NCI-H2171 treated with DMSO at 0.1 percent for 48 hours (cell line): Measurements from ENCODE around the gene GLRX2.

Experiments used
- DNase-seq: peaks from one replicate; lab custom pipeline; 2025; lab: John Stamatoyannopoulos, UW

Gene GLRX2

GRCh38 chr1:193111641-193112090 lies 6.5 kb upstream of the GLRX2 start:
- no peak for DNase-seq

GRCh38 chr1:193110864-193111263 lies 5.7 kb upstream of the GLRX2 start:
- DNase-seq = no peak

- DNase-seq = no peak
Observed at GRCh38 chr1:193110246-193110645, 5.0 kb upstream of the GLRX2 start.

GRCh38 chr1:193109619-193110018 lies 4.4 kb upstream of the GLRX2 start:
- DNase-seq = no peak

- DNase-seq = no peak
Observed at GRCh38 chr1:193108471-193108870, 3.3 kb upstream of the GLRX2 start.

- DNase-seq = no peak
Observed at GRCh38 chr1:193105821-193106177, 585 bp upstream of the GLRX2 start.

- no peak for DNase-seq
Observed at GRCh38 chr1:193104502-193104906, 710 bp downstream of the GLRX2 start.

GRCh38 chr1:193103759-193104501 lies 1.3 kb downstream of the GLRX2 start:
- no peak for DNase-seq

GRCh38 chr1:193102662-193103061 lies 2.6 kb downstream of the GLRX2 start:
- DNase-seq = no peak

GRCh38 chr1:193094112-193094511 lies 11.1 kb downstream of the GLRX2 start:
- DNase-seq = no peak

- DNase-seq = no peak
Observed at GRCh38 chr1:193090865-193091264, 14.3 kb downstream of the GLRX2 start.

- no peak for DNase-seq
Observed at GRCh38 chr1:193087893-193088292, 17.3 kb downstream of the GLRX2 start.

GRCh38 chr1:193086342-193086741 lies 18.9 kb downstream of the GLRX2 start:
- no peak for DNase-seq

GRCh38 chr1:193085263-193085662 lies 20.0 kb downstream of the GLRX2 start:
- no peak for DNase-seq

- DNase-seq = no peak
Observed at GRCh38 chr1:193083365-193084088, 21.7 kb downstream of the GLRX2 start.

- no peak for DNase-seq
Observed at GRCh38 chr1:193079187-193079586, 26.0 kb downstream of the GLRX2 start.

GRCh38 chr1:193077991-193078390 lies 27.2 kb downstream of the GLRX2 start:
- DNase-seq = no peak

- no peak for DNase-seq
Observed at GRCh38 chr1:193070942-193071341, 34.3 kb downstream of the GLRX2 start.

- DNase-seq = no peak
Observed at GRCh38 chr1:193070386-193070753, 34.8 kb downstream of the GLRX2 start.

- peak; percentile 32 for DNase-seq
Observed at GRCh38 chr1:193069748-193070385, 35.3 kb downstream of the GLRX2 start.

GRCh38 chr1:193068013-193068412 lies 37.2 kb downstream of the GLRX2 start:
- DNase-seq = no peak

- no peak for DNase-seq
Observed at GRCh38 chr1:193066606-193067005, 38.6 kb downstream of the GLRX2 start.

- DNase-seq = no peak
Observed at GRCh38 chr1:193065954-193066353, 39.3 kb downstream of the GLRX2 start.
